HG03060 (cell line): ENCODE data around the gene VCL.
"Not testable (repeated sequence)": the region's sequence is repeated elsewhere in the genome, so short reads cannot be mapped to it uniquely, and the experiment has no call there.

Source experiments
- ATAC-seq: cut with Tn5 transposase; IDR thresholded peaks from one replicate; pipeline ENCODE4 v1.9.1; 2021; ENCODE audit warnings: low read depth, moderate number of reproducible peaks; ENCODE audit not compliant: unreplicated experiment

The VCL gene

GRCh38 chr10:74139981-74140380 lies 142.1 kb downstream of the VCL start:
- no peak for ATAC-seq

GRCh38 chr10:74140553-74140952 lies 142.6 kb downstream of the VCL start:
- ATAC-seq, result no peak

GRCh38 chr10:74145133-74145532 lies 147.2 kb downstream of the VCL start:
- ATAC-seq, result no peak

- not testable (repeated sequence) for ATAC-seq
Observed at GRCh38 chr10:74146980-74147379, 149.1 kb downstream of the VCL start.

GRCh38 chr10:74150204-74150989 lies 152.5 kb downstream of the VCL start, which contains the start of gene AP3M1:
Gene AP3M1 (minus strand): TSS chr10:74150828. CDS start chr10:74138379, 12,449 bp downstream.
- ATAC-seq, result peak; percentile 22

GRCh38 chr10:74150990-74151878 lies 153.3 kb downstream of the VCL start, which contains the start of gene ADK:
Gene ADK (plus strand): TSS chr10:74151221. CDS start chr10:74151279, 58 bp downstream.
- peak; percentile 62 for ATAC-seq

- no peak for ATAC-seq
Observed at GRCh38 chr10:74151879-74152722, 154.2 kb downstream of the VCL start.

- ATAC-seq, result no peak
Observed at GRCh38 chr10:74153123-74153522, 155.2 kb downstream of the VCL start.

GRCh38 chr10:74153676-74154075 lies 155.8 kb downstream of the VCL start:
- no peak for ATAC-seq

GRCh38 chr10:74156919-74157289 lies 159.0 kb downstream of the VCL start:
- no peak for ATAC-seq

- ATAC-seq, result no peak
Observed at GRCh38 chr10:74160013-74160412, 162.1 kb downstream of the VCL start.

- ATAC-seq, result no peak
Observed at GRCh38 chr10:74163319-74164068, 165.6 kb downstream of the VCL start.

GRCh38 chr10:74164716-74165529 lies 167.0 kb downstream of the VCL start:
- no peak for ATAC-seq

- no peak for ATAC-seq
Observed at GRCh38 chr10:74165530-74165901, 167.6 kb downstream of the VCL start.

- no peak for ATAC-seq
Observed at GRCh38 chr10:74167443-74167842, 169.5 kb downstream of the VCL start.
